CD4-positive, alpha-beta T cell treated with Interleukin-4 for 1 hour (primary cell): Measurements from ENCODE around the gene SSR1.

Experiments
- DNase-seq, 2 donors: peaks; one replicate each; pipeline ENCODE4 v3.0.0-alpha.2; 2020 to 2022

SSR1 gene

GRCh38 chr6:7236306-7237209, 76.4 kb downstream of the SSR1 start:
- no peak for DNase-seq

- no peak for DNase-seq
These were observed 77.2 kb downstream of the SSR1 start for GRCh38 chr6:7235712-7236305.

GRCh38 chr6:7234547-7234946, 78.5 kb downstream of the SSR1 start:
- DNase-seq = no peak

- no peak for DNase-seq
These were observed 80.6 kb downstream of the SSR1 start for GRCh38 chr6:7232351-7232750.

GRCh38 chr6:7230956-7231713, 81.9 kb downstream of the SSR1 start:
- DNase-seq = no peak

- DNase-seq = no peak
These were observed 82.7 kb downstream of the SSR1 start for GRCh38 chr6:7230327-7230691.

GRCh38 chr6:7229376-7230326, 83.3 kb downstream of the SSR1 start:
- no peak for DNase-seq

- DNase-seq = no peak
These were observed 84.2 kb downstream of the SSR1 start for GRCh38 chr6:7228662-7229375.

- no peak for DNase-seq
These were observed 88.3 kb downstream of the SSR1 start for GRCh38 chr6:7224731-7225130.

GRCh38 chr6:7222197-7222596, 90.8 kb downstream of the SSR1 start:
- no peak for DNase-seq

GRCh38 chr6:7219310-7219709, 93.7 kb downstream of the SSR1 start:
- no peak for DNase-seq

GRCh38 chr6:7218406-7218988, 94.5 kb downstream of the SSR1 start:
- no peak for DNase-seq
